GM12878 (cell line): ENCODE data around the gene TMED1. TPM values are rescaled to one million over a fixed set of nuclear protein-coding genes. Genes with fewer than 3 reads are reported as not detected.

ENCODE experiments used
- BHLHE40 ChIP-seq, 2 experiments: fragments of 450-650 bp in 1 of 2; IDR thresholded peaks; 2 replicates each; pipeline ENCODE4 v1.6.1; 2011 to 2017; ENCODE audit warnings: low read depth in 2 of 2, borderline replicate concordance in 1 of 2, improper control_type of control experiment in 1 of 2, low read length in 1 of 2, mild to moderate bottlenecking in 1 of 2
- CTCF ChIP-seq, 3 experiments: IDR thresholded peaks in 2 of 3; conservative IDR thresholded peaks in 1 of 3; 2 replicates each; pipeline ENCODE4 v1.5.1; 2011; ENCODE audit warnings: low read depth in 3 of 3, low read length in 3 of 3, mild to moderate bottlenecking in 3 of 3, control low read depth in 2 of 3, moderate library complexity in 2 of 3, inconsistent platforms in 1 of 3, mixed read lengths in 1 of 3; ENCODE audit not compliant: control insufficient read depth in 2 of 3, insufficient read depth in 1 of 3; ENCODE audit errors: extremely low read depth in 1 of 3
- E2F4 ChIP-seq: IDR thresholded peaks from 2 replicates; pipeline ENCODE4 v1.6.1; 2012; ENCODE audit warnings: low read depth, low read length, improper control_type of control experiment
- GATAD2B ChIP-seq: fragments of 450-650 bp; conservative IDR thresholded peaks from 2 replicates; pipeline ENCODE4 v1.6.1; 2017; ENCODE audit warnings: low read depth, mild to moderate bottlenecking, moderate library complexity
- HDAC2 ChIP-seq: fragments of 200-600 bp; sonication (generic); IDR thresholded peaks from 2 replicates; pipeline ENCODE4 v1.6.1; 2017
- MTA3 ChIP-seq: IDR thresholded peaks from 2 replicates; pipeline ENCODE4 v1.6.1; 2012; ENCODE audit warnings: low read length, inconsistent platforms, borderline replicate concordance
- NR2C1 ChIP-seq: fragments of 450-650 bp; IDR thresholded peaks from 2 replicates; pipeline ENCODE4 v1.6.1; 2017; ENCODE audit warnings: antibody characterized with exemption, mild to moderate bottlenecking, moderate library complexity
- NR2C2 ChIP-seq: IDR thresholded peaks from 2 replicates; pipeline ENCODE4 v1.6.1; 2011; ENCODE audit warnings: borderline replicate concordance, low read depth; ENCODE audit not compliant: control insufficient read depth, insufficient read length
- PAX5 ChIP-seq: IDR thresholded peaks from 2 replicates; pipeline ENCODE4 v1.6.1; 2011; ENCODE audit warnings: low read depth, low read length, borderline replicate concordance
- PML ChIP-seq: IDR thresholded peaks from 2 replicates; pipeline ENCODE4 v1.6.1; 2012; ENCODE audit warnings: low read length, inconsistent platforms
- RCOR1 ChIP-seq: conservative IDR thresholded peaks from 2 replicates; pipeline ENCODE4 v1.6.1; 2012; ENCODE audit warnings: low read depth, low read length, improper control_type of control experiment
- SKIL ChIP-seq: fragments of 450-650 bp; IDR thresholded peaks from 2 replicates; pipeline ENCODE4 v1.6.1; 2017; ENCODE audit warnings: mild to moderate bottlenecking, low read depth, inconsistent platforms; ENCODE audit not compliant: poor library complexity, severe bottlenecking
- STAT1 ChIP-seq: fragments of 450-650 bp; conservative IDR thresholded peaks from 2 replicates; pipeline ENCODE4 v1.6.1; 2014; ENCODE audit warnings: antibody characterized with exemption, mild to moderate bottlenecking
- TBL1XR1 ChIP-seq: IDR thresholded peaks from 2 replicates; pipeline ENCODE4 v1.6.1; 2012; ENCODE audit warnings: low read depth, low read length, improper control_type of control experiment
- TCF3 ChIP-seq: IDR thresholded peaks from 2 replicates; pipeline ENCODE4 v1.6.1; 2012; ENCODE audit warnings: low read depth, mild to moderate bottlenecking, low read length, borderline replicate concordance; ENCODE audit not compliant: insufficient read depth
- WRNIP1 ChIP-seq: IDR thresholded peaks from 2 replicates; pipeline ENCODE4 v1.6.1; 2011; ENCODE audit warnings: low read depth, low read length, improper control_type of control experiment, borderline replicate concordance
- ZBED1 ChIP-seq: IDR thresholded peaks from 2 replicates; pipeline ENCODE4 v1.6.1; 2016; ENCODE audit warnings: borderline replicate concordance
- polyA plus RNA-seq, 11 experiments: library from polyadenylated mRNA; depleted of rRNA in 4 of 11; unstranded in 6 of 11; stranded (reverse) in 5 of 11; fragments of >200 nt; fragmentation: Nextera tagmentation in 4 of 11; fragmentation: Illumina TruSeq in 1 of 11; extraction: Ambion mirVana in 4 of 11; extraction: Trizol in 1 of 11; gene quantifications; 1 replicate in 1 of 11; 2 replicates in 10 of 11; pipeline versions ENCODE4 v1.2.1 to v1.2.3, GENCODE V29; 2011 to 2016; ENCODE audit warnings: inconsistent platforms in 2 of 11, missing spikeins in 2 of 11, low read depth in 1 of 11
- total RNA-seq, 4 experiments: library from RNA; depleted of rRNA in 3 of 4; stranded (reverse); fragments of >200 nt in 3 of 4; fragmentation: Illumina TruSeq in 1 of 4; extraction: Trizol in 1 of 4; gene quantifications; 2 replicates each; pipeline versions ENCODE4 v1.2.1 to v1.2.3, GENCODE V29; 2013 to 2021
- TF ChIP-seq, protein P1 (sequence below): fragments of 150-350 bp; IDR thresholded peaks from 2 replicates; pipeline ENCODE4 v1.6.1; 2016; ENCODE audit warnings: low read depth, low read length
- TF ChIP-seq, protein P2 (sequence below): fragments of 450-650 bp; IDR thresholded peaks from 2 replicates; pipeline ENCODE4 v1.6.1; 2014; ENCODE audit warnings: mild to moderate bottlenecking

TMED1 gene
- total and polyA plus RNA-seq, 10 of the 15 experiments (the other 5 are each of a cell fraction or from before 2014, with no cell fraction given) = 0.60 to 23.1 (median 12.3) TPM

GRCh38 chr19:10836479-10837330, 693 bp upstream of the TMED1 start (continued):
- TF ChIP-seq, protein P1, sequence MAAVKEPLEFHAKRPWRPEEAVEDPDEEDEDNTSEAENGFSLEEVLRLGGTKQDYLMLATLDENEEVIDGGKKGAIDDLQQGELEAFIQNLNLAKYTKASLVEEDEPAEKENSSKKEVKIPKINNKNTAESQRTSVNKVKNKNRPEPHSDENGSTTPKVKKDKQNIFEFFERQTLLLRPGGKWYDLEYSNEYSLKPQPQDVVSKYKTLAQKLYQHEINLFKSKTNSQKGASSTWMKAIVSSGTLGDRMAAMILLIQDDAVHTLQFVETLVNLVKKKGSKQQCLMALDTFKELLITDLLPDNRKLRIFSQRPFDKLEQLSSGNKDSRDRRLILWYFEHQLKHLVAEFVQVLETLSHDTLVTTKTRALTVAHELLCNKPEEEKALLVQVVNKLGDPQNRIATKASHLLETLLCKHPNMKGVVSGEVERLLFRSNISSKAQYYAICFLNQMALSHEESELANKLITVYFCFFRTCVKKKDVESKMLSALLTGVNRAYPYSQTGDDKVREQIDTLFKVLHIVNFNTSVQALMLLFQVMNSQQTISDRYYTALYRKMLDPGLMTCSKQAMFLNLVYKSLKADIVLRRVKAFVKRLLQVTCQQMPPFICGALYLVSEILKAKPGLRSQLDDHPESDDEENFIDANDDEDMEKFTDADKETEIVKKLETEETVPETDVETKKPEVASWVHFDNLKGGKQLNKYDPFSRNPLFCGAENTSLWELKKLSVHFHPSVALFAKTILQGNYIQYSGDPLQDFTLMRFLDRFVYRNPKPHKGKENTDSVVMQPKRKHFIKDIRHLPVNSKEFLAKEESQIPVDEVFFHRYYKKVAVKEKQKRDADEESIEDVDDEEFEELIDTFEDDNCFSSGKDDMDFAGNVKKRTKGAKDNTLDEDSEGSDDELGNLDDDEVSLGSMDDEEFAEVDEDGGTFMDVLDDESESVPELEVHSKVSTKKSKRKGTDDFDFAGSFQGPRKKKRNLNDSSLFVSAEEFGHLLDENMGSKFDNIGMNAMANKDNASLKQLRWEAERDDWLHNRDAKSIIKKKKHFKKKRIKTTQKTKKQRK = no peak
- TF ChIP-seq NR2C2 (no peak), GATAD2B (0 out of 2 replicates have a peak, but pooled peaks have one; percentile 33), PAX5 (no peak), E2F4 (peak; percentile 72), RCOR1 (0 out of 2 replicates have a peak, but pooled peaks have one; percentile 6), MTA3 (no peak), ZBED1 (no peak), CTCF (IDR thresholded peaks at IDR 0.05 in 2 of 3, conservative IDR thresholded peaks at IDR 0.05 in 1 of 3; ENCODE audit: control insufficient read depth in 2 of 3, extremely low read depth in 1 of 3, insufficient read depth in 1 of 3, low read depth in 3 of 3, low read length in 3 of 3) (no peak), HDAC2 (peak; percentile 82; the same call in 1 of the 2 replicates), BHLHE40 (IDR thresholded peaks at IDR 0.05; ENCODE audit: borderline replicate concordance in 1 of 2, low read depth in 2 of 2, low read length in 1 of 2) (peak; percentile 19 to 67; a peak in 1 of 4 replicates), NR2C1 (no peak), SKIL (no peak), PML (no peak), STAT1 (no peak; the same call in 1 of the 2 replicates), TBL1XR1 (no peak), WRNIP1 (no peak), TCF3 (no peak)
- TF ChIP-seq, protein P2, sequence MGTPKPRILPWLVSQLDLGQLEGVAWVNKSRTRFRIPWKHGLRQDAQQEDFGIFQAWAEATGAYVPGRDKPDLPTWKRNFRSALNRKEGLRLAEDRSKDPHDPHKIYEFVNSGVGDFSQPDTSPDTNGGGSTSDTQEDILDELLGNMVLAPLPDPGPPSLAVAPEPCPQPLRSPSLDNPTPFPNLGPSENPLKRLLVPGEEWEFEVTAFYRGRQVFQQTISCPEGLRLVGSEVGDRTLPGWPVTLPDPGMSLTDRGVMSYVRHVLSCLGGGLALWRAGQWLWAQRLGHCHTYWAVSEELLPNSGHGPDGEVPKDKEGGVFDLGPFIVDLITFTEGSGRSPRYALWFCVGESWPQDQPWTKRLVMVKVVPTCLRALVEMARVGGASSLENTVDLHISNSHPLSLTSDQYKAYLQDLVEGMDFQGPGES = no peak
